CD8-positive, alpha-beta memory T cell (primary cell): ENCODE results near the gene CREB5. TPM values are rescaled to one million over a fixed set of nuclear protein-coding genes. Genes with fewer than 3 reads are reported as not detected.
A peak's percentile ranks its signal among the peaks of the same experiment; 100 is the strongest.

Experiments used
- CTCF ChIA-PET: fragments of 350-600 bp; sonication (Branson Sonifier 250); formaldehyde crosslinking; loops from one replicate; lab custom pipeline; 2021; ENCODE audit warnings: antibody characterized with exemption; lab: Charles Lee
- POLR2A ChIA-PET: fragments of 350-600 bp; sonication (Branson Sonifier 250); formaldehyde crosslinking; loops from one replicate; lab custom pipeline; 2021; ENCODE audit warnings: antibody characterized with exemption; lab: Charles Lee
- DNase-seq, 5 donors: peaks; one replicate each; pipeline versions ENCODE4 v3.0.0 to v3.0.0-alpha.2; 2020 to 2022; ENCODE audit warnings: mixed read lengths in 1 of 5
- H3K27ac ChIP-seq: one replicate; pipeline ENCODE4 v1.7.0; 2013; ENCODE audit warnings: low read depth, mild to moderate bottlenecking, low read length, moderate library complexity
- H3K27me3 ChIP-seq: 2 replicates; pipeline ENCODE4 v1.7.0; 2013; ENCODE audit warnings: low read length, mild to moderate bottlenecking; ENCODE audit not compliant: insufficient read depth, poor library complexity, severe bottlenecking
- H3K36me3 ChIP-seq: 2 replicates; pipeline ENCODE4 v1.7.0; 2013; ENCODE audit warnings: mild to moderate bottlenecking, low read length, moderate library complexity; ENCODE audit not compliant: insufficient read depth
- H3K4me1 ChIP-seq: 2 replicates; pipeline ENCODE4 v1.7.0; 2013; ENCODE audit warnings: mild to moderate bottlenecking, low read length, moderate library complexity; ENCODE audit not compliant: insufficient read depth
- H3K4me3 ChIP-seq: 2 replicates; pipeline ENCODE4 v1.7.0; 2013; ENCODE audit warnings: mild to moderate bottlenecking, low read length
- H3K9me3 ChIP-seq: 2 replicates; pipeline ENCODE4 v1.7.0; 2013; ENCODE audit warnings: mild to moderate bottlenecking, low read length
- H3K27ac Mint-ChIP-seq, 8 donors: one replicate each; pipeline ENCODE4 v1.8.0; 2020 to 2021; ENCODE audit warnings: mixed read lengths in 8 of 8, mild to moderate bottlenecking in 6 of 8, inconsistent platforms in 3 of 8, moderate library complexity in 3 of 8
- H3K27me3 Mint-ChIP-seq, 2 donors: one replicate each; pipeline ENCODE4 v1.8.0; 2020 to 2021; ENCODE audit warnings: mixed read lengths in 2 of 2, mild to moderate bottlenecking in 1 of 2, moderate library complexity in 1 of 2
- H3K36me3 Mint-ChIP-seq, 3 donors: one replicate each; pipeline ENCODE4 v1.8.0; 2020 to 2021; ENCODE audit warnings: mixed read lengths in 3 of 3, inconsistent platforms in 1 of 3, mild to moderate bottlenecking in 1 of 3
- H3K4me1 Mint-ChIP-seq, 3 donors: one replicate each; pipeline ENCODE4 v1.8.0; 2020 to 2021; ENCODE audit warnings: mixed read lengths in 3 of 3, inconsistent platforms in 1 of 3, mild to moderate bottlenecking in 1 of 3
- H3K4me3 Mint-ChIP-seq, 7 donors: one replicate each; pipeline ENCODE4 v1.8.0; 2020 to 2021; ENCODE audit warnings: mixed read lengths in 7 of 7, mild to moderate bottlenecking in 6 of 7, moderate library complexity in 4 of 7, inconsistent platforms in 2 of 7
- H3K9me3 Mint-ChIP-seq, 5 donors: one replicate each; pipeline ENCODE4 v1.8.0; 2020 to 2022; ENCODE audit warnings: mixed read lengths in 5 of 5, mild to moderate bottlenecking in 3 of 5, moderate library complexity in 2 of 5, inconsistent platforms in 1 of 5
- polyA plus RNA-seq: library from polyadenylated mRNA; unstranded; fragments of 300-500 nt; fragmentation: Illumina TruSeq; gene quantifications from one replicate; pipeline ENCODE4 v1.2.3, GENCODE V29; 2021
- total RNA-seq, 2 experiments: library from RNA; stranded (reverse); gene quantifications; one replicate each; pipeline ENCODE4 v1.2.3, GENCODE V29; 2021

CREB5 gene
- total and polyA plus RNA-seq, 3 experiments from 2014 or later, result not detected

- DNase-seq, result no peak
- no peaks in the 10 kb centered on the region for H3K4me1 ChIP-seq
- ChIA-PET CTCF (no interaction called here), POLR2A (no interaction called here)
- H3K27ac ChIP-seq, result no peak overlapping the region
- no peaks in the 10 kb centered on the region for H3K36me3 ChIP-seq
- H3K4me3 ChIP-seq, result no peak overlapping the region
- H3K27ac Mint-ChIP-seq, result no peak overlapping the region
- no peaks in the 10 kb centered on the region for H3K9me3 ChIP-seq
- no peaks in the 10 kb centered on the region for H3K4me1 Mint-ChIP-seq
- no peak overlapping the region for H3K4me3 Mint-ChIP-seq
- H3K9me3 Mint-ChIP-seq, result no peaks in the 10 kb centered on the region
- H3K27me3 Mint-ChIP-seq, result peaks cover 1 to 25% of the 10 kb centered on the region in 2 donors
- H3K27me3 ChIP-seq, result no peaks in the 10 kb centered on the region
- H3K36me3 Mint-ChIP-seq, result no peaks in the 10 kb centered on the region
These were observed 33.7 kb upstream of the CREB5 start for GRCh38 chr7:28378574-28379149.

GRCh38 chr7:28381466-28381865 lies 30.9 kb upstream of the CREB5 start:
- Mint-ChIP-seq H3K36me3 (no peaks in the 10 kb centered on the region), H3K9me3 (no peaks in the 10 kb centered on the region), H3K4me1 (no peaks in the 10 kb centered on the region), H3K27me3 (peaks cover 3 to 25% of the 10 kb centered on the region in 2 donors), H3K27ac (no peak overlapping the region), H3K4me3 (no peak overlapping the region)
- Histone ChIP-seq H3K27me3 (no peaks in the 10 kb centered on the region), H3K4me1 (no peaks in the 10 kb centered on the region), H3K36me3 (no peaks in the 10 kb centered on the region), H3K4me3 (no peak overlapping the region), H3K27ac (no peak overlapping the region), H3K9me3 (no peaks in the 10 kb centered on the region)
- ChIA-PET POLR2A (no interaction called here), CTCF (no interaction called here)
- no peak for DNase-seq

GRCh38 chr7:28382144-28382543 lies 30.2 kb upstream of the CREB5 start:
- Histone ChIP-seq H3K27me3 (no peaks in the 10 kb centered on the region), H3K9me3 (no peaks in the 10 kb centered on the region), H3K4me1 (no peaks in the 10 kb centered on the region), H3K27ac (no peak overlapping the region), H3K36me3 (no peaks in the 10 kb centered on the region), H3K4me3 (no peak overlapping the region)
- no peaks in the 10 kb centered on the region for H3K4me1 Mint-ChIP-seq
- no peak overlapping the region for H3K4me3 Mint-ChIP-seq
- H3K36me3 Mint-ChIP-seq, result no peaks in the 10 kb centered on the region
- H3K9me3 Mint-ChIP-seq, result no peaks in the 10 kb centered on the region
- no peak for DNase-seq
- CTCF ChIA-PET, result no interaction called here
- peaks cover 3 to 25% of the 10 kb centered on the region in 2 donors for H3K27me3 Mint-ChIP-seq
- POLR2A ChIA-PET, result no interaction called here
- H3K27ac Mint-ChIP-seq, result peak overlapping the region in 1 of 8 donors; percentile 80

GRCh38 chr7:28383975-28384374 lies 28.3 kb upstream of the CREB5 start:
- Histone ChIP-seq H3K36me3 (no peaks in the 10 kb centered on the region), H3K9me3 (no peaks in the 10 kb centered on the region), H3K27ac (no peak overlapping the region), H3K27me3 (no peaks in the 10 kb centered on the region), H3K4me1 (no peaks in the 10 kb centered on the region), H3K4me3 (no peak overlapping the region)
- Mint-ChIP-seq H3K9me3 (no peaks in the 10 kb centered on the region), H3K4me1 (no peaks in the 10 kb centered on the region), H3K27ac (no peak overlapping the region), H3K4me3 (no peak overlapping the region), H3K27me3 (peaks cover 5 to 34% of the 10 kb centered on the region in 2 donors), H3K36me3 (no peaks in the 10 kb centered on the region)
- DNase-seq, result no peak
- CTCF ChIA-PET, result no interaction called here
- POLR2A ChIA-PET, result no interaction called here

- Mint-ChIP-seq H3K4me1 (peaks cover 0 to 1% (median 0%) of the 10 kb centered on the region in 3 donors), H3K27me3 (peaks cover 20 to 47% of the 10 kb centered on the region in 2 donors), H3K36me3 (no peaks in the 10 kb centered on the region), H3K9me3 (peaks cover 0 to 5% (median 0%) of the 10 kb centered on the region in 5 donors), H3K27ac (no peak overlapping the region), H3K4me3 (no peak overlapping the region)
- POLR2A ChIA-PET, result no interaction called here
- Histone ChIP-seq H3K4me3 (no peak overlapping the region), H3K9me3 (no peaks in the 10 kb centered on the region), H3K27ac (no peak overlapping the region), H3K27me3 (no peaks in the 10 kb centered on the region), H3K4me1 (no peaks in the 10 kb centered on the region), H3K36me3 (no peaks in the 10 kb centered on the region)
- CTCF ChIA-PET, result no interaction called here
- peak in 1 of 5 donors; percentile 45 for DNase-seq
These were observed 22.6 kb upstream of the CREB5 start for GRCh38 chr7:28389504-28390395.

GRCh38 chr7:28390426-28390825 lies 21.9 kb upstream of the CREB5 start:
- no peaks in the 10 kb centered on the region for H3K36me3 Mint-ChIP-seq
- CTCF ChIA-PET, result no interaction called here
- no peak for DNase-seq
- POLR2A ChIA-PET, result no interaction called here
- H3K9me3 Mint-ChIP-seq, result peaks cover 0 to 5% (median 0%) of the 10 kb centered on the region in 5 donors
- Histone ChIP-seq H3K9me3 (no peaks in the 10 kb centered on the region), H3K4me3 (no peak overlapping the region), H3K27me3 (no peaks in the 10 kb centered on the region), H3K27ac (no peak overlapping the region), H3K36me3 (no peaks in the 10 kb centered on the region), H3K4me1 (no peaks in the 10 kb centered on the region)
- peaks cover 17 to 47% of the 10 kb centered on the region in 2 donors for H3K27me3 Mint-ChIP-seq
- no peak overlapping the region for H3K27ac Mint-ChIP-seq
- peaks cover 0 to 1% (median 0%) of the 10 kb centered on the region in 3 donors for H3K4me1 Mint-ChIP-seq
- no peak overlapping the region for H3K4me3 Mint-ChIP-seq

GRCh38 chr7:28392289-28392688 lies 20.0 kb upstream of the CREB5 start:
- no peaks in the 10 kb centered on the region for H3K9me3 ChIP-seq
- ChIA-PET POLR2A (no interaction called here), CTCF (no interaction called here)
- no peak overlapping the region for H3K4me3 Mint-ChIP-seq
- peaks cover 0 to 1% (median 0%) of the 10 kb centered on the region in 3 donors for H3K4me1 Mint-ChIP-seq
- H3K27ac ChIP-seq, result no peak overlapping the region
- no peaks in the 10 kb centered on the region for H3K27me3 ChIP-seq
- H3K27ac Mint-ChIP-seq, result no peak overlapping the region
- peaks cover 0 to 5% (median 0%) of the 10 kb centered on the region in 5 donors for H3K9me3 Mint-ChIP-seq
- H3K36me3 Mint-ChIP-seq, result no peaks in the 10 kb centered on the region
- no peak overlapping the region for H3K4me3 ChIP-seq
- no peak for DNase-seq
- peaks cover 17 to 47% of the 10 kb centered on the region in 2 donors for H3K27me3 Mint-ChIP-seq
- no peaks in the 10 kb centered on the region for H3K36me3 ChIP-seq
- no peaks in the 10 kb centered on the region for H3K4me1 ChIP-seq

- no peaks in the 10 kb centered on the region for H3K27me3 ChIP-seq
- ChIA-PET CTCF (no interaction called here), POLR2A (no interaction called here)
- no peaks in the 10 kb centered on the region for H3K9me3 ChIP-seq
- Mint-ChIP-seq H3K4me3 (no peak overlapping the region), H3K9me3 (peaks cover 0 to 5% (median 0%) of the 10 kb centered on the region in 5 donors), H3K27ac (no peak overlapping the region), H3K27me3 (peaks cover 15 to 25% of the 10 kb centered on the region in 2 donors), H3K4me1 (no peaks in the 10 kb centered on the region), H3K36me3 (no peaks in the 10 kb centered on the region)
- no peak for DNase-seq
- no peaks in the 10 kb centered on the region for H3K4me1 ChIP-seq
- no peaks in the 10 kb centered on the region for H3K36me3 ChIP-seq
- H3K4me3 ChIP-seq, result no peak overlapping the region
- no peak overlapping the region for H3K27ac ChIP-seq
These were observed 16.9 kb upstream of the CREB5 start for GRCh38 chr7:28395404-28395803.
